Fibroblast of lung (primary cell): ENCODE results near the gene MEOX2.

Source experiments
- EZH2 ChIP-seq: IDR thresholded peaks from 2 replicates; pipeline ENCODE4 v1.5.1; 2012; ENCODE audit warnings: low read length, control low read depth, mild to moderate bottlenecking; ENCODE audit errors: missing control alignments
- TF ChIP-seq, protein P1 (sequence below), 2 donors: IDR thresholded peaks in 1 of 2; conservative IDR thresholded peaks in 1 of 2; 1 replicate in 1 of 2; 2 replicates in 1 of 2; pipeline ENCODE4 v1.5.1; 2011 to 2012; ENCODE audit warnings: low read length in 2 of 2, control low read depth in 1 of 2, inconsistent platforms in 1 of 2, low read depth in 1 of 2, mild to moderate bottlenecking in 1 of 2

DNA sequence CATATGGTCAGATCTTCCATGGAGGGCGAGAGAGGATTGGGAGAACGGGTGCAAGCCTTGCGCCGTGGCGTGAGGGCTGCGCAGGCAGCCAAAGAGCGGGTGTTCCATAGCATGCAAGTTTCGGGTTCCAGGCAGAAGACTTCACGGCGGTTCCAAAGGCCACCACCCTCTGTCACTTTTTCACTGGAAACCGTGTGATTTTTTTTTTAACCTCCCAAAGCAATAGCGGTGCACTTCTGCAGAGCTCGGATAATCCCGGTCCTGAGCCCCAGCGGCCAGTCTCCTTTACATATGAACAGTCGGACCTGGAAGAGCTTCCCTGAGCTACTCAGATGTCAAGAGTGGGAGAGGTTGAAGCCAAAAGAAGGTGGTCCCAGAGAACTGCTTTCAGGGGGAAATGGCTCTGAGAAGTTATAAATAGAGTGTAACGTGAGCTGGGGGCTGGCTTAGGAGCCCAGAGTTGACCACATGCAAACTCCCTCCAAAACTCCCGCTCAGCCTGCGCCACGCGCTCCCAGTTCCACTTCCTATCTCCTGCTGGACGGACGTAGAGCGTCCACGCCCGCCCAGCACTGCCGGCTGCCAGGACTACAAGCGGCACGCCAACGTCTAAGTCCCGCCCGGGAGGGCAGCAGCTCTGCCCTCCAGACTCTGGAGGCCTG is at the start of gene MEOX2:
- TF ChIP-seq, protein P1, sequence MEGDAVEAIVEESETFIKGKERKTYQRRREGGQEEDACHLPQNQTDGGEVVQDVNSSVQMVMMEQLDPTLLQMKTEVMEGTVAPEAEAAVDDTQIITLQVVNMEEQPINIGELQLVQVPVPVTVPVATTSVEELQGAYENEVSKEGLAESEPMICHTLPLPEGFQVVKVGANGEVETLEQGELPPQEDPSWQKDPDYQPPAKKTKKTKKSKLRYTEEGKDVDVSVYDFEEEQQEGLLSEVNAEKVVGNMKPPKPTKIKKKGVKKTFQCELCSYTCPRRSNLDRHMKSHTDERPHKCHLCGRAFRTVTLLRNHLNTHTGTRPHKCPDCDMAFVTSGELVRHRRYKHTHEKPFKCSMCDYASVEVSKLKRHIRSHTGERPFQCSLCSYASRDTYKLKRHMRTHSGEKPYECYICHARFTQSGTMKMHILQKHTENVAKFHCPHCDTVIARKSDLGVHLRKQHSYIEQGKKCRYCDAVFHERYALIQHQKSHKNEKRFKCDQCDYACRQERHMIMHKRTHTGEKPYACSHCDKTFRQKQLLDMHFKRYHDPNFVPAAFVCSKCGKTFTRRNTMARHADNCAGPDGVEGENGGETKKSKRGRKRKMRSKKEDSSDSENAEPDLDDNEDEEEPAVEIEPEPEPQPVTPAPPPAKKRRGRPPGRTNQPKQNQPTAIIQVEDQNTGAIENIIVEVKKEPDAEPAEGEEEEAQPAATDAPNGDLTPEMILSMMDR (conservative IDR thresholded peaks at IDR 0.05 in 1 of 2, IDR thresholded peaks at IDR 0.05 in 1 of 2; ENCODE audit: low read depth in 1 of 2, low read length in 2 of 2): no peak
- TF ChIP-seq EZH2: no peak
